Large intestine (tissue), 3 donors: ENCODE results near the gene SFSWAP. TPM values are rescaled to one million over a fixed set of nuclear protein-coding genes. Genes with fewer than 3 reads are reported as not detected.
"Not testable (repeated sequence)": the region's sequence is repeated elsewhere in the genome, so short reads cannot be mapped to it uniquely, and the experiment has no call there.

Experiments
- DNase-seq, 2 donors: peaks; one replicate each; pipeline versions ENCODE4 v3.0.0 to v3.0.0-alpha.2; 2013
- H3K27ac ChIP-seq: one replicate; pipeline ENCODE4 v1.5.1; 2013; ENCODE audit warnings: low read length
- H3K27me3 ChIP-seq: 2 replicates; pipeline ENCODE4 v1.6.1; 2013; ENCODE audit warnings: low read length; ENCODE audit not compliant: control insufficient read depth, insufficient read depth
- H3K36me3 ChIP-seq: 2 replicates; pipeline ENCODE4 v1.6.1; 2013; ENCODE audit warnings: low read length; ENCODE audit not compliant: control insufficient read depth, insufficient read depth
- H3K4me1 ChIP-seq: one replicate; pipeline ENCODE4 v1.6.1; 2013; ENCODE audit warnings: low read length; ENCODE audit not compliant: control insufficient read depth, insufficient read depth
- H3K4me3 ChIP-seq: one replicate; pipeline ENCODE4 v1.5.1; 2013; ENCODE audit warnings: low read length
- H3K9me3 ChIP-seq: one replicate; pipeline ENCODE4 v1.6.1; 2013; ENCODE audit warnings: mild to moderate bottlenecking, low read depth, low read length, moderate library complexity; ENCODE audit not compliant: control insufficient read depth
- WGBS: methylation state at CpG from one replicate; pipeline ENCODE4 v1.1.5; 2013; ENCODE audit warnings: low lambda C conversion rate; ENCODE audit not compliant: insufficient coverage; 5-methylcytosine and 5-hydroxymethylcytosine counted together
- polyA plus RNA-seq: library from polyadenylated mRNA; unstranded; fragments of 120-200 nt; gene quantifications from one replicate; pipeline ENCODE4 v1.2.1, GENCODE V29; 2013

Gene SFSWAP
- polyA plus RNA-seq, 1 donor, result 37.2 TPM

DNA sequence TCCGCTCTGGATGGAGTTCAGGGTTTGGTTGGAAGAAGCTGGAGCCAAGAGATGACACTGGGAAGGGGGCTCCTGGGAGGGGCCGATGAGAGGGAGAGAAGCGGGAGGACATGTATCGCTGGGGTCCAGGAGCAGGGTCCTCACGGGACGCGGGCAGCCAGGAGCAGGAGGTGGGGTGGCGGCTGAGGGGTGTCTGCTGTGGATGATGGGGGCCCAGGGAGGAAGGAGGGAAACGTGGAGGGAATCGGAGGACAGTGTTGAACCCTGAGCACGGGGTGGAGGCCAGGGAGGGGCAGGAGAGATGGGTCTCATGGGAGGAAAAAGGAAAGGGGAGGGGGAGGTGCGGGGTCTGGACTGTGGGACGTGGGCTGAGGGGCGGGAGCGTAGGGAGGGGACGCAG, 31.7 kb upstream of the SFSWAP start:
- H3K4me3 ChIP-seq, H3K27me3 ChIP-seq, H3K9me3 ChIP-seq, H3K4me1 ChIP-seq, H3K36me3 ChIP-seq, H3K27ac ChIP-seq, DNase-seq: not testable (repeated sequence)
- WGBS, result no CpG with 5 or more reads among the region's 16 CpGs

DNA sequence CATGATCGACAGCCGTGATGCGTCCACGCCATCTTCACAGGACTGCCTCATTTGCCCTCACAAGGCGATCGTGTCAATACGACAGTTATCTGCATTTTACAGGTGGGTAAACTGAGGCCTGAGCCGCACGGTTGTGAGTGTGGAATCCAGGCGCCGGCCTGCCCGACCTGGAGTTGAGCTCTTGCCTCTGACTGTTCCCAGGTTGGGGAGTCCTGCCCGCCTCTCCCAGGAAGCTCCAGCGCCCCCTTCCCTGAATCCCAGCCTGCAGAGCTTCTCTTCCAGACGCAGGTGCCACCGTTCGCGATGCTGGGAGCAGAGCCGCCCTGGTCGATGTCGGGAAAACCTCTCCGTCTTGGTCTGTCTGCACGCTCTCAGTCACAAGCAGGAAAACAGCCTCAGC, 31.1 kb upstream of the SFSWAP start:
- H3K27me3 ChIP-seq, H3K36me3 ChIP-seq, DNase-seq, H3K4me1 ChIP-seq, H3K27ac ChIP-seq, H3K4me3 ChIP-seq, H3K9me3 ChIP-seq: not testable (repeated sequence)
- no CpG with 5 or more reads among the region's 23 CpGs for WGBS

DNA sequence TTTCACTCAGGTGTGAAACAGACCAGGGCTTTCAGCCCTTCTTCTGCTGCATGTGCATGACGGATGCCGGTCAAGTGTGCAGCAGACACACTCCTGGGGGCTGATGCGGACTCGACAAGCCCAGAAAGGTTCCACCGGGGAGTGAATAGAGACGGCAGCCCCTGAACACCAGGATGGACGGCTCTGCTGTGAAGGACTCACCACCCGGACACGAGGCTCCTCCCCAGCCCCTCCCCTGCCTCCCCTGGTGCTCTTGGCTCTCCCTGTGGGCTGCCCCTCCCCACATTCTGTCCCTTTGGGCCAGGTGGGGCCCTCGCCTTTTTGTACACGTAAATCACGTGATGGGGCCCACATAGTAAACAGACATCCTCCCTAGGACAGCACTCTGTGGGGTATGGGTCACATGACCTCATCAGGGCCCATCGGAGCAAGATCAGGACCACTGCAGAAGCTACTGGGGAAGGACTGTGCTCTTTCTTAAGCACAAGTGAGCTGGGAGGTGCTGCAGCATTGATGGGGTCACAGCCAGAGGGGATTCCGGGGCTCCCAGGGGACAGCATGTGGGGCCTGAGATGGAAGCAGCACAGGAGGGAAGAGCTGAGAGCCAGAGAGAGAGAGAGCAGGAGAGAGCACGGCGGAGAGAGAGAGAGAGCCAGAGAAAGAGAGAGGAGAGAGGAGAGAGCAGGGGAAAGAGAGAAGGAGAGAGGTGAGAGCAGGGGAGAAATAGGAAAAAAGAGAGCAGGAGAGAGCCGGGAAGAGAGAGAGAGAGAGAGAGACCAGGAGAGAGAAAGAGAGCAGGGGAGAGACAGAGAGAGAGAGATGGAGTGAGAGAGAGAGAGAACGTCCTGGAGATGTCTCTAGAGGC, 30.3 kb upstream of the SFSWAP start:
- H3K4me1 ChIP-seq, H3K9me3 ChIP-seq, DNase-seq, H3K27me3 ChIP-seq, H3K27ac ChIP-seq, H3K36me3 ChIP-seq, H3K4me3 ChIP-seq: not testable (repeated sequence)
- 87% methylated on average over 3 of the region's 18 CpGs for WGBS

DNA sequence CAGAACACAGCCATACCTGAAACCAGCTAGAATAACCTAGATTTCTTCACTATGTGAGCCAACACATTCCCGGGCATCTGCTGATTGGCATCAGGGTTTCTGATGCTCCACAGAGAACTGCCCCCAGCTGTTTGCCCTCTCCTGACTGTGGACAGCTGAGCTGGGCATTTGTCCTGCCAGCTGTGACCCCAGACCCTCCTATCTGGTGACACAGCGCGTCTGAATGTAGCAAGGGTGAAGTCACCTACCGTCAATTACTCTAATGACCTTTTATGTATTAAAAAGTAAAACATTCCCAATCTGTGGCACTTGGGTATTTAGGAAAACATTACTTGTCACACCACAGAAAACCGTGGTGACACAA, 29.7 kb upstream of the SFSWAP start:
- peaks cover 7% of the 10 kb centered on the region for H3K27me3 ChIP-seq
- WGBS, result no CpG with 5 or more reads among the region's 5 CpGs
- no peak overlapping the region for H3K27ac ChIP-seq
- no peak overlapping the region for H3K4me3 ChIP-seq
- DNase-seq, result no peak
- H3K4me1 ChIP-seq, result no peaks in the 10 kb centered on the region
- H3K36me3 ChIP-seq, result no peaks in the 10 kb centered on the region
- peaks cover 4% of the 10 kb centered on the region for H3K9me3 ChIP-seq

DNA sequence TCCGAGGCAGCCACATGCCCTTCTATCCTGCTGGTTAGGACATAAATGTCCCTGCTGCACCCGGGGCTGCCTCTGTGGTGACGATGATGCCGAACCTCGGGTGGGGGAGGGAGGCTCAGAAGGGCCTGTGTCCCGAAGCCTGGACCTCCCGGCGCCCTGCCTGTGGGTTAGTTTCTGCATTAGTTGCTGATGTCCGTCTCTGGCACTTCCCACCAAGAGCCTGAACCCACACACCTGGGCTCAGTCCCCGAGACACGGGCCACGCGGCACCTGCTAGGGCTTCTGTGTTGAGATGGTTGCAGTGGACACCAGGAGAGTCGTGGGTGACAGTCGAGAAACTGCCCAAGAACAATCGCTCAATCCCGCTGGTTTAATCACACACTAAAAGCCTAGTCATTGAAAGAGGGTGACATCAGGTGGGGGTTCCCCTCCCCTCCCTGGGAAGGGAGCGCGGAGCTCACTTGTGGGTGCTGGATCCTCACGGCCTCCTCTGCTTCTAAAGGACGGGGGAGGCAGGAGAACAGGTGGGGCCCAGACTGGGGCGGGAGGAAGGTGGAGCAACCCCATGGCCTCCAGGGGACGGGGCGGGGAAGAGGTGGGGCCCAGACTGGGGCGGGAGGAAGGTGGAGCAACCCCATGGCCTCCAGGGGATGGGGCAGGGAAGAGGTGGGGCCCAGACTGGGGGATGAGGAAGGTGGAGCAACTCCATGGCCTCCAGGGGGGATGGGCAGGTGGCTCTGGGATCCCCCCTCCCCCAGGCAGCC, 29.0 kb upstream of the SFSWAP start:
- not testable (repeated sequence) for H3K27ac ChIP-seq, H3K27me3 ChIP-seq, H3K4me3 ChIP-seq, H3K36me3 ChIP-seq, H3K9me3 ChIP-seq, H3K4me1 ChIP-seq
- DNase-seq, result peak; percentile 65 to 85
- WGBS, result no CpG with 5 or more reads among the region's 25 CpGs

DNA sequence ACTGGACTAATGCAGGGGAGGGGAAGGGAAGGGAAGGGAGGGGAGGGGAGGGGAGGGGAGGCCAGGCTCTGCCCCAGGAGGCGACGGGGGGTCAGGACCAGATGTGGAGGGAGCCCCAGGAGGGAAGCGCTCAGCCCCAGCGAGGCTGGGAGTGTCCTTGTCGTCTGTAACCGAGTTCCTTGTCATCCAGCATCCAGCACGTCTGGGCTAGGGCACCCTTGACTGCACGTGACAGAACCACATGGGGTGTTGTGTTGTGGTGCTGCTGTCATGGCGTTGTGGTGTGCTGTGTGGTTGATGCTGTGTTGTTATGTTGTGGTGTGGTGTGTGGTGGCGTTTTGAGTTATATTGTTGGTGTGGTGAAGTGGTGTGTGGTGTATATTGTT, 28.4 kb upstream of the SFSWAP start:
- Histone ChIP-seq H3K27me3 (peaks cover 7% of the 10 kb centered on the region), H3K4me3 (no peak overlapping the region), H3K27ac (no peak overlapping the region), H3K9me3 (peaks cover 4% of the 10 kb centered on the region), H3K36me3 (no peaks in the 10 kb centered on the region), H3K4me1 (no peaks in the 10 kb centered on the region)
- peak in 1 of 2 donors; percentile 41 for DNase-seq
- WGBS, result no CpG with 5 or more reads among the region's 10 CpGs

DNA sequence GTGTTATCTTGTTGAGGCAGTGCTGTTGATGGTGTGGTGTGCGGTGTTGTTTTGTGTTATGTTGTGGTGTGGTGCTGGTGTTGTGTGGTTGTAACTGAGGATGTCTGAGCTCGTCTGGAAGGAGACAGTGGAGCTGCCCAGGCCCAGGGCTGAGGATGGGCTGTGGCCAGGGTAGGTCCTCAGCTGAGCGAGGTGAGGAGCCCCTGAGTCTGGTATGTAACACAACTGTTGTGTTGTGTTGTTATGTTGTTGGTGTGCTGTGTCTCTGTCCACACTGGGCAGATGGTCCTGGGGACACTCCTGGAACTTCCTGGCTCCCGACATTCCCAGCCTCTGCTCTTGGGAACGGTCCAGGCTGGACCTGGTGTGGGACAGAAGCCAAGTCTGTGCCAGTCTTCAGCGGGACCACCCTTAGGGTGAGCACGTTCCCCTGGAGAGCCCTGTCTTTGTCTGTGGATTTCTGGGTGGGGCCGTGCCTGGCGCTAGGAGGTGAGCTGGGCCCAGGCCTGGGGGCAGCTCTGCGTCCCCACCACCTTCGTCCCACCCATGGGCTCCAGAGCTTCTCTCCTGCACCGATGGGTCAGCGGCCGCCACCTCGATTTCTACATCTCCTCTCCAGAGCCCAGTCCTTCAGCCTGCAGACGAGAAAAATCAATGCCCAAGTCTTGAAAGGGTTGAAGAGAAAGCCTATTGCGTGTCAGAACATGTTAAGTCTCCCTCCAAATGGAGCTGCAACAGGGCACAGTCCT, 27.4 kb upstream of the SFSWAP start:
- H3K36me3 ChIP-seq, result no peaks in the 10 kb centered on the region
- H3K9me3 ChIP-seq, result peaks cover 4% of the 10 kb centered on the region
- H3K27me3 ChIP-seq, result peaks cover 7% of the 10 kb centered on the region
- no peaks in the 10 kb centered on the region for H3K4me1 ChIP-seq
- H3K4me3 ChIP-seq, result no peak overlapping the region
- WGBS, result no CpG with 5 or more reads among the region's 17 CpGs
- H3K27ac ChIP-seq, result no peak overlapping the region
- DNase-seq, result no peak

DNA sequence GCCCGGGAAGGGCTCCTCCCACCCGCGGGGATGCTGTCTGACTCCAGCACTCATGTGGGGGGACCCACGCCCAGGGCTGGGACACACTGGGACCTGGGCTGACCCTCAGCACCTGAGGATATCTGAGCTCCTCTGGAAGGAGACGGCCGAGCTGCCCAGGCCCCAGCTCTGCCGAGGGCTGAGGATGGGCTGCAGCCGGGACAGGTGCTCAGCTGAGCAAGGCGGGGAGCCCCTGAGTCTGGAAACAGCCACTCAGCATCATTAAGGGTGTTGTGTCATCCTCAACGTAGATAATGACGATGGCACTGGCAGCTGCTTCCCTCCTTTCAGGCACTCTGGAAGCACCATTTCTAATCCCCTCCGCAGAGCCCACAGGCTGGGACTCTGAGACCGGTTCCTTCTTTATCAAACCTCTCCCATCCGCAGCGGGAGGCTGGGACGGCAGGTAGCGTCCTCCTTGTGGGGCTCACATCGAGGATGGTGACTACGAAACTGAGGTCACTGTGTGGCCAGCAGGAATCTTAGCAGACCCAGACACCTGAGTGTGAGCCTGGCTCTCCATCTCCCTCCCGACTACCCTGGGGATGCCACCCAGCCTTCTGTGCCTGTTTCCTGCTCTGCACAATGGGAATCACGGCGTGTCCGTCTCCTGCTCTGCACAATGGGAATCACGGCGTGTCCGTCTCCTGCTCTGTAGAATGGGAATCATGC, 26.7 kb upstream of the SFSWAP start:
- Histone ChIP-seq H3K36me3 (no peaks in the 10 kb centered on the region), H3K27ac (no peak overlapping the region), H3K27me3 (peaks cover 7% of the 10 kb centered on the region), H3K9me3 (peaks cover 4% of the 10 kb centered on the region), H3K4me3 (no peak overlapping the region), H3K4me1 (no peaks in the 10 kb centered on the region)
- no CpG with 5 or more reads among the region's 26 CpGs for WGBS
- no peak for DNase-seq

DNA sequence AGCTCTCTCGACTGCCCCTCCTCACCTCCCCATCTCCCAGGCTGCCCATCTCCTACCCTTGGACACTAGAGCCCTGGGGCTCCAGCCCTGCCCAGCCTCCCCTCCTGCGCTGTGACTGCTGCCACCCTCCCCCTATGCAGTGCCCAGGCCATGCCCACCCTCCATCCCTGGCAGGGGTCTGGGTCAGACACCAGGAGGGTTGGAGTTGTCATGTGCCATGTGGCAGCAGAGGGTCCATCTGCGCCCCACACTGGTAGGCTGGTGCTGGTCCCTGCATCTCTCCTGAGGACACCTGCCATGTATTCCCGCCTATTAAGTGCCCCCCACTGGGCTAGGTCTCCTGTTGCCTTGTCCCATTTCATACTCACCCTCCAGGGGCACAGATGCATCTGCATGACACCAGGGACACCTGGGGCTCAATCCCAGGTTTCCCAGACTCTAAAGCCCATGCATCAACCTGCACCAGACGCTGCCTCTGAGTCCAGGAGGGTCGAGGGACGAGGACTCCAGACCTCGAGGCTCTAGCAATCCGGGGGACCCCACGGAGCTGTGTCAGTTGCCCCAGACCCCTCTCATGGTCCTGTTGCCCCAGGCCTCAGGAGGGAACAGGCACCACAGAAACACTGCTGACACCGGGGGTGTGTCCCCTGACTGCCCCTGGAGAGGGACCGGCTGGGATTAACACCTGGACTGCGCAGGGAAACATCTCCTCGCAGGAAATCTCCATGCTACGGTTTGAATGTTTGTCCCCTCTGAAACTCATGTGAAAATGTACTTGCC, 23.4 kb upstream of the SFSWAP start:
- no CpG with 5 or more reads among the region's 15 CpGs for WGBS

More for the DNA sequence above, 23.4 kb upstream of the SFSWAP start:
- Histone ChIP-seq H3K9me3 (peaks cover 4% of the 10 kb centered on the region), H3K27me3 (no peaks in the 10 kb centered on the region), H3K36me3 (no peaks in the 10 kb centered on the region), H3K4me3 (no peak overlapping the region), H3K27ac (no peak overlapping the region), H3K4me1 (no peaks in the 10 kb centered on the region)
- no peak for DNase-seq
